Smooth muscle cell (in vitro differentiated cells): Measurements from ENCODE around the gene SLC6A12. TPM values are rescaled to one million over a fixed set of nuclear protein-coding genes. Genes with fewer than 3 reads are reported as not detected.

Experiments used
- DNase-seq: peaks from one replicate; lab custom pipeline; 2025; ENCODE audit not compliant: unreplicated experiment; lab: John Stamatoyannopoulos, UW
- H2AFZ ChIP-seq: fragments of 200-600 bp; sonication (generic); 2 replicates; pipeline ENCODE4 v1.6.0; 2016; ENCODE audit warnings: antibody characterized with exemption, low read depth, mild to moderate bottlenecking
- H3F3A ChIP-seq: fragments of 200-600 bp; sonication (generic); 2 replicates; pipeline ENCODE4 v1.6.0; 2017; ENCODE audit warnings: antibody characterized with exemption, low read depth
- H3K27ac ChIP-seq: fragments of 200-600 bp; sonication (generic); 2 replicates; pipeline ENCODE4 v1.5.1; 2016; ENCODE audit warnings: low read depth, mild to moderate bottlenecking
- H3K27me3 ChIP-seq: fragments of 200-600 bp; sonication (generic); 2 replicates; pipeline ENCODE4 v1.6.1; 2016; ENCODE audit warnings: low read depth, mild to moderate bottlenecking
- H3K36me3 ChIP-seq: fragments of 200-600 bp; sonication (generic); 2 replicates; pipeline ENCODE4 v1.5.1; 2016; ENCODE audit warnings: low read depth
- H3K4me1 ChIP-seq: fragments of 200-600 bp; sonication (generic); 2 replicates; pipeline ENCODE4 v1.5.1; 2016; ENCODE audit warnings: low read depth
- H3K4me2 ChIP-seq: fragments of 200-600 bp; sonication (generic); 2 replicates; pipeline ENCODE4 v1.6.0; 2016; ENCODE audit warnings: mild to moderate bottlenecking
- H3K4me3 ChIP-seq: fragments of 200-600 bp; sonication (generic); 2 replicates; pipeline ENCODE4 v1.5.1; 2016; ENCODE audit warnings: mild to moderate bottlenecking
- H3K79me2 ChIP-seq: fragments of 200-600 bp; sonication (generic); 2 replicates; pipeline ENCODE4 v1.6.0; 2016; ENCODE audit warnings: low read depth, mild to moderate bottlenecking
- H3K9ac ChIP-seq: fragments of 200-600 bp; sonication (generic); 2 replicates; pipeline ENCODE4 v1.6.0; 2016; ENCODE audit warnings: low read depth
- H3K9me3 ChIP-seq: fragments of 200-600 bp; sonication (generic); replicated peaks from 2 replicates; pipeline ENCODE4 v1.5.1; 2016; ENCODE audit warnings: low read depth
- H4K20me1 ChIP-seq: fragments of 200-600 bp; sonication (generic); 2 replicates; pipeline ENCODE4 v1.6.0; 2016; ENCODE audit warnings: low read depth
- WGBS: methylation state at CpG from one replicate; pipeline ENCODE4 v1.1.7; 2016; ENCODE audit warnings: low lambda C conversion rate; 5-methylcytosine and 5-hydroxymethylcytosine counted together
- polyA plus RNA-seq: library from polyadenylated mRNA; unstranded; fragments of >200 nt; fragmentation: Nextera tagmentation; extraction: Ambion mirVana; gene quantifications from 2 replicates; pipeline ENCODE4 v1.2.1, GENCODE V29; 2016
- total RNA-seq: library from RNA; depleted of rRNA; stranded (reverse); fragments of >200 nt; gene quantifications from 2 replicates; pipeline ENCODE4 v1.2.3, GENCODE V29; 2014
- TF ChIP-seq, protein P1 (sequence below): fragments of 200-600 bp; sonication (generic); IDR thresholded peaks from 2 replicates; pipeline ENCODE4 v1.5.1; 2017; ENCODE audit warnings: borderline replicate concordance, mild to moderate bottlenecking, antibody characterized with exemption; ENCODE audit not compliant: insufficient read depth, poor library complexity, severe bottlenecking

SLC6A12 gene
- total and polyA plus RNA-seq, 2 experiments from 2014 or later: 0.22 TPM; not detected in 1

DNA sequence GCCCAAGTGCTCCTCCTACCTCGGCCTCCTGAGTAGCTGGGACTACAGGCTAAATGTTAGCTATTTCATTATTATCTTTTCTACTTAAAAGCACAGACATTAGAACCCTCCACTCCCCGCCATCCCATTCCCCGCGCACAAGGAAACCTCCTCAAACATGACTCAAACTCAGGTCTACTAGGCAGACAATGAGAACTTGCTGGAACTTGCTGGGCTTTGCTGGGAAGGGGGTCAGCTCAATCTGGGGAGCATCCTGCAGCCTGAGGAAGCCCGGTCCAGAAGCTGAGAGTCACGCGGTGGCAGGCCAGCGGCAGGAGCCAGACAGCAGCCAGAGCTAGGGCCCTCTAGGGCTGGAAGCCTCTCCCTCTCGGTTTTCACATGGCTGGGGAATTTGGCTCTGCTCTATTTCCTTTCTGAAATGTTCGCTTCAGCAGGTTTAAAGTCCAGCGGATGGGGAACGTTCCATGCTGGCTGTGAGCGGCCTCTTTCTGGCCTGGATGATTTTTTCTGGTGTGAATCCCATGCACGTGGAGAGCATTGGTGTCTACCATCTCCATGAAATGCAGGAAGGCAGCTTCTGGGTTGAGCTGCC, 68.5 kb downstream of the SLC6A12 start:
- Histone ChIP-seq H2AFZ (no peak overlapping the region), H3K9ac (no peak overlapping the region), H3F3A (no peaks in the 10 kb centered on the region), H3K4me1 (peaks cover 6% of the 10 kb centered on the region), H4K20me1 (no peaks in the 10 kb centered on the region), H3K27ac (no peak overlapping the region), H3K79me2 (no peaks in the 10 kb centered on the region), H3K9me3 (no peaks in the 10 kb centered on the region), H3K36me3 (no peaks in the 10 kb centered on the region), H3K4me3 (no peak overlapping the region), H3K4me2 (no peak overlapping the region), H3K27me3 (peaks cover 3% of the 10 kb centered on the region)
- 70% methylated on average over 14 of the region's 14 CpGs for WGBS
- no peak for DNase-seq
- TF ChIP-seq, protein P1, sequence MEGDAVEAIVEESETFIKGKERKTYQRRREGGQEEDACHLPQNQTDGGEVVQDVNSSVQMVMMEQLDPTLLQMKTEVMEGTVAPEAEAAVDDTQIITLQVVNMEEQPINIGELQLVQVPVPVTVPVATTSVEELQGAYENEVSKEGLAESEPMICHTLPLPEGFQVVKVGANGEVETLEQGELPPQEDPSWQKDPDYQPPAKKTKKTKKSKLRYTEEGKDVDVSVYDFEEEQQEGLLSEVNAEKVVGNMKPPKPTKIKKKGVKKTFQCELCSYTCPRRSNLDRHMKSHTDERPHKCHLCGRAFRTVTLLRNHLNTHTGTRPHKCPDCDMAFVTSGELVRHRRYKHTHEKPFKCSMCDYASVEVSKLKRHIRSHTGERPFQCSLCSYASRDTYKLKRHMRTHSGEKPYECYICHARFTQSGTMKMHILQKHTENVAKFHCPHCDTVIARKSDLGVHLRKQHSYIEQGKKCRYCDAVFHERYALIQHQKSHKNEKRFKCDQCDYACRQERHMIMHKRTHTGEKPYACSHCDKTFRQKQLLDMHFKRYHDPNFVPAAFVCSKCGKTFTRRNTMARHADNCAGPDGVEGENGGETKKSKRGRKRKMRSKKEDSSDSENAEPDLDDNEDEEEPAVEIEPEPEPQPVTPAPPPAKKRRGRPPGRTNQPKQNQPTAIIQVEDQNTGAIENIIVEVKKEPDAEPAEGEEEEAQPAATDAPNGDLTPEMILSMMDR: no peak

- Histone ChIP-seq H3K36me3 (no peaks in the 10 kb centered on the region), H3K9ac (no peak overlapping the region), H3F3A (no peaks in the 10 kb centered on the region), H3K27ac (no peak overlapping the region), H3K79me2 (no peaks in the 10 kb centered on the region), H3K4me1 (peaks cover 11% of the 10 kb centered on the region), H3K4me2 (no peak overlapping the region), H3K4me3 (no peak overlapping the region), H3K27me3 (peaks cover 3% of the 10 kb centered on the region), H3K9me3 (no peaks in the 10 kb centered on the region), H4K20me1 (no peaks in the 10 kb centered on the region), H2AFZ (no peak overlapping the region)
- TF ChIP-seq, protein P1: no peak
- DNase-seq: no peak
- 82% methylated on average over 5 of the region's 5 CpGs for WGBS
These were observed 69.2 kb downstream of the SLC6A12 start for GRCh38 chr12:144650-145284.

GRCh38 chr12:143964-144649, 69.8 kb downstream of the SLC6A12 start:
- no peaks in the 10 kb centered on the region for H3F3A ChIP-seq
- H3K36me3 ChIP-seq: no peaks in the 10 kb centered on the region
- no peaks in the 10 kb centered on the region for H3K9me3 ChIP-seq
- no peak overlapping the region for H3K4me3 ChIP-seq
- 60% methylated on average over 19 of the region's 19 CpGs for WGBS
- H3K9ac ChIP-seq: no peak overlapping the region
- no peaks in the 10 kb centered on the region for H4K20me1 ChIP-seq
- no peak overlapping the region for H2AFZ ChIP-seq
- H3K4me2 ChIP-seq: no peak overlapping the region
- H3K4me1 ChIP-seq: peaks cover 18% of the 10 kb centered on the region
- H3K79me2 ChIP-seq: no peaks in the 10 kb centered on the region
- no peak overlapping the region for H3K27ac ChIP-seq
- DNase-seq: no peak
- TF ChIP-seq, protein P1: no peak
- peaks cover 3% of the 10 kb centered on the region for H3K27me3 ChIP-seq
